Gastroesophageal sphincter (tissue), 4 donors: ENCODE data around the gene CELSR1. TPM values are rescaled to one million over a fixed set of nuclear protein-coding genes. Genes with fewer than 3 reads are reported as not detected.

Source experiments
- ATAC-seq: fragments of 150-250 bp; one replicate; pipeline ENCODE4 v1.9.1; 2016; ENCODE audit warnings: mild to moderate bottlenecking, moderate library complexity
- H3K27ac ChIP-seq, 4 donors: fragments of 200-600 bp; sonication (generic) in 3 of 4; 1 replicate in 3 of 4; 2 replicates in 1 of 4; pipeline ENCODE4 v1.5.1; 2016 to 2019
- H3K27me3 ChIP-seq: fragments of 200-600 bp; sonication (generic); one replicate; pipeline ENCODE4 v1.5.1; 2019
- H3K36me3 ChIP-seq, 2 donors: fragments of 200-600 bp; sonication (generic); one replicate each; pipeline ENCODE4 v1.5.1; 2019; ENCODE audit warnings: control low read depth in 1 of 2
- H3K4me1 ChIP-seq, 3 donors: fragments of 200-600 bp; sonication (generic); 1 replicate in 2 of 3; 2 replicates in 1 of 3; pipeline ENCODE4 v1.5.1; 2016 to 2019; ENCODE audit warnings: control low read depth in 2 of 3
- H3K4me3 ChIP-seq, 2 donors: fragments of 200-600 bp; sonication (generic); one replicate each; pipeline ENCODE4 v1.5.1; 2019; ENCODE audit warnings: mild to moderate bottlenecking in 1 of 2, moderate library complexity in 1 of 2
- H3K9me3 ChIP-seq, 3 donors: fragments of 200-600 bp; sonication (generic); one replicate each; pipeline ENCODE4 v1.5.1; 2017 to 2019; ENCODE audit warnings: control low read depth in 2 of 3
- EP300 ChIP-seq: sonication (generic); formaldehyde crosslinking; IDR thresholded peaks from one replicate; pipeline ENCODE4 v1.6.1; 2017; ENCODE audit warnings: antibody characterized with exemption, mild to moderate bottlenecking
- POLR2A ChIP-seq, 2 donors: fragments of 450-650 bp; IDR thresholded peaks; one replicate each; pipeline ENCODE4 v1.6.1; 2017; ENCODE audit warnings: antibody characterized with exemption in 2 of 2, mild to moderate bottlenecking in 2 of 2, moderate library complexity in 1 of 2
- POLR2AphosphoS5 ChIP-seq: sonication (generic); formaldehyde crosslinking; IDR thresholded peaks from one replicate; pipeline ENCODE4 v1.6.1; 2017; ENCODE audit warnings: antibody characterized with exemption
- WGBS, 2 donors: methylation state at CpG; one replicate each; pipeline ENCODE4 v1.1.5; 2018; ENCODE audit warnings: low coverage in 1 of 2; 5-methylcytosine and 5-hydroxymethylcytosine counted together
- total RNA-seq, 4 donors: library from RNA; depleted of rRNA; stranded (reverse); fragments of >200 nt; gene quantifications; one replicate each; pipeline ENCODE4 v1.1.0, GENCODE V29; 2016
- TF ChIP-seq, protein P1 (sequence below), 4 experiments: fragments of 200-600 bp in 2 of 4; fragments of 450-650 bp in 2 of 4; sonication (generic) in 1 of 4; IDR thresholded peaks; one replicate each; pipeline ENCODE4 v1.5.1; 2017 to 2019; ENCODE audit warnings: antibody characterized with exemption in 4 of 4, mild to moderate bottlenecking in 2 of 4, moderate library complexity in 2 of 4

CELSR1 gene
- total RNA-seq, 4 donors from 2014 or later = 1.7 to 4.8 (median 4.3) TPM

DNA sequence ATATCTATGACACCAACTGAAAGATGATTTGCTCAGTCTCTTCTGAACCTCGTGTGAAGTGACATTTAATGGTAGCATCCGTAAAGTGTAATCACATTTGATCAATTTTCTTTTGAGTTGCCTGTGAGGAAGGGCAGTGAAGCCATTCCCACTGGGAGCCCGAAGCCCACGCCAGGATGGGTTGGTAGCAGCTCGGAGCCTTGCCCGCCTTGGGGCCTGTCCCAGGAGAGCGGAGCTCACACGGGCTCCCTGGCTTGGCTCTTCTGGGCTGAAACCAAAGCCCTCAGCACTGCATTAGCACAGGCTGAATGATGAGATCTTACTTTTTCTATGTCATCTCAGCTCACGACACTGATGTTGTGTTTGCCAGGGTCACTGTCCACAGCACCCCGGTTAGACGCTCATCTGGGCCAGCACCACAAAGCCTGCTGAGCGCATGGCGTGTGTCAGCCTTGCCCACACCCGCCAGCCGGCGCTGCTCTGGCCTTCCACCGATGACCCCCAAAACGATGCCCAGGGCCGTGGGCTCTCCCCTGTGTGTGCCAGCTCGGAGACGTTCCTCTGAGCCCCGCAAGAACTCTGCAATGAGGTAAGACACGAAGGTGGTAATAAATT, 211.2 kb downstream of the CELSR1 start:
- WGBS, 2 donors = 90 to 95% methylated on average over 4 to 7 of the region's 23 CpGs
- no peak for TF ChIP-seq POLR2AphosphoS5
- no peak for TF ChIP-seq EP300
- TF ChIP-seq POLR2A (IDR thresholded peaks at IDR 0.05) = no peak
- TF ChIP-seq, protein P1, sequence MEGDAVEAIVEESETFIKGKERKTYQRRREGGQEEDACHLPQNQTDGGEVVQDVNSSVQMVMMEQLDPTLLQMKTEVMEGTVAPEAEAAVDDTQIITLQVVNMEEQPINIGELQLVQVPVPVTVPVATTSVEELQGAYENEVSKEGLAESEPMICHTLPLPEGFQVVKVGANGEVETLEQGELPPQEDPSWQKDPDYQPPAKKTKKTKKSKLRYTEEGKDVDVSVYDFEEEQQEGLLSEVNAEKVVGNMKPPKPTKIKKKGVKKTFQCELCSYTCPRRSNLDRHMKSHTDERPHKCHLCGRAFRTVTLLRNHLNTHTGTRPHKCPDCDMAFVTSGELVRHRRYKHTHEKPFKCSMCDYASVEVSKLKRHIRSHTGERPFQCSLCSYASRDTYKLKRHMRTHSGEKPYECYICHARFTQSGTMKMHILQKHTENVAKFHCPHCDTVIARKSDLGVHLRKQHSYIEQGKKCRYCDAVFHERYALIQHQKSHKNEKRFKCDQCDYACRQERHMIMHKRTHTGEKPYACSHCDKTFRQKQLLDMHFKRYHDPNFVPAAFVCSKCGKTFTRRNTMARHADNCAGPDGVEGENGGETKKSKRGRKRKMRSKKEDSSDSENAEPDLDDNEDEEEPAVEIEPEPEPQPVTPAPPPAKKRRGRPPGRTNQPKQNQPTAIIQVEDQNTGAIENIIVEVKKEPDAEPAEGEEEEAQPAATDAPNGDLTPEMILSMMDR (IDR thresholded peaks at IDR 0.05) = no peak
- no peaks in the 10 kb centered on the region for H3K4me1 ChIP-seq
- H3K27ac ChIP-seq = no peak overlapping the region
- H3K4me3 ChIP-seq = no peak overlapping the region
- no peaks in the 10 kb centered on the region for H3K9me3 ChIP-seq
- ATAC-seq = no peak
- H3K27me3 ChIP-seq = no peaks in the 10 kb centered on the region
- H3K36me3 ChIP-seq = no peaks in the 10 kb centered on the region

DNA sequence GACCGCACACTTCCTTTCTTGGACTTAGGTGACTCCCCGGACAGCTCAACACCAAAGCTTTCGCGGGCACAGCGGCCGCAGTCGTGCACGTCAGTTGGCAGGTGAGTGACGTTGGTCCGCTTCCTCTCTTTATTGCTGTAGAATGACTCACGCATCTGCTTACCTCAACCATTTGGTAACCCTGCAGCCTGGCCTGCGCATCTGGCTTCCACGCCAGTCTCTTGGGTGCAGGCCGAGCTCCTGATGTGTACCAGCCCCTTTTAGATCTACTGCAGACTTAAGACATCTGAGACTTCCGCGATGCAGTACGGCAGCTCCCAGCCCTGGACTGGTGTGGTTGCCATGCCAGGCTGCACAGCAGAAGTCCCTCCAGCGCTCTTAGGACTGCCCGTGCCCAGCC, 214.3 kb downstream of the CELSR1 start:
- H3K4me3 ChIP-seq = no peak overlapping the region
- H3K36me3 ChIP-seq = no peaks in the 10 kb centered on the region
- no peak overlapping the region for H3K27ac ChIP-seq
- H3K9me3 ChIP-seq = no peaks in the 10 kb centered on the region
- no peak for ATAC-seq
- H3K27me3 ChIP-seq = no peaks in the 10 kb centered on the region
- TF ChIP-seq EP300 (no peak), POLR2A (IDR thresholded peaks at IDR 0.05) (no peak), POLR2AphosphoS5 (no peak)
- TF ChIP-seq, protein P1 (IDR thresholded peaks at IDR 0.05) = no peak
- 90 to 97% methylated on average over 4 to 18 of the region's 19 CpGs for WGBS, 2 donors
- H3K4me1 ChIP-seq = no peaks in the 10 kb centered on the region

DNA sequence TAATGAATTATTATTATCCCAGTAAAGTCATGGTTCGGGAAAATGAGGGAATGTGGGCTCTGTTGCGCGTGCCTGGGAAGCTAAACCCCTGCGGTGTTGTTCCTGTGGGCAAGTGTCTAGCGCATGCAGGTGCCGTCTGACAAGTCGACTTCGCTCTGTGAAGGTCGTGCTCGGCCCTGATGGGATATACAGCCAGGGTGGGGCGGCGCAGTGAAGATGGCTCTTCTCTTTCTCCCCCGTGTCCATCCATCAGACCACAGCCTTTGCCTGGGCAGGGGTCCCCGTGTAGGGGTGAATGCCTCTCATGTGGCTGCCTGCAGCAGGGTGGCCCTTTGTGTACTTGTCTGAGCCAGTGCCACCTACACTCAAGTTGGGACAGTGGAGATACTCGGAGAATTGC, 214.7 kb downstream of the CELSR1 start:
- Histone ChIP-seq H3K27ac (no peak overlapping the region), H3K9me3 (no peaks in the 10 kb centered on the region), H3K4me3 (no peak overlapping the region), H3K36me3 (no peaks in the 10 kb centered on the region), H3K27me3 (no peaks in the 10 kb centered on the region), H3K4me1 (no peaks in the 10 kb centered on the region)
- no peak for TF ChIP-seq EP300
- TF ChIP-seq, protein P1 (IDR thresholded peaks at IDR 0.05) = no peak
- ATAC-seq = no peak
- WGBS, 2 donors = 93 to 96% methylated on average over 4 to 13 of the region's 15 CpGs

DNA sequence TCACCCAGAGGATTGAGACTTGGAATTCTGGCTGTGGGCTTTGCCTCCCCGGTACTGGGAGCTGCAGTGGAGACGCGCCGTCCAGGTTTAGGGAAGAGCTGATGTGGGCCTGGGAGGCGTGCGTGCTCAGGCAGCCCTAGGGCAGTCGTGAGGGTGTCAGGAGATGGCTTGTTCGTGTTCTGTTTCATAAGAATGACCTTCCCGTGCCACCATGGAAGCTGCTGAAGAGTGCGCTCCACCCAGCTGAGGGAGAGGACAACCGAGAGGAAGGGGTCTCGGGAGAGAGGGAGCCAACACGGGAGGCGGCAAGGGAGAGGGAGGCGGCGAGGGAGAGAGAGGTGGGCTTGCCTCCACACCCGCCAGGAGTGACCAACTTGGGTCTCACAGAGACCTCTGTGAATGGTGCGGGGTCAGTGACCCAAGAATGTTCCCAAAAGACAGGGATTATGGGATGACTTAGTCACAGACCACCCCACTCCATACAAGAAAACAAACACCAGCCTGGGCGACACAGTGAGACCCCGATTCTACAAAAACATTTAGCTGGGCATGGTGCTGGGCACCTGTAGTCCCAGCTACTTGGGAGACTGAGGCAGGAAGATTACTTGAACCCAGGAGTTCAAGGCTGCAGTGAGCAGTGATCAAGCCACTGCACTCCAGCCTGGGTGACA, 216.6 kb downstream of the CELSR1 start:
- H3K9me3 ChIP-seq = no peaks in the 10 kb centered on the region
- ATAC-seq = no peak
- H3K27me3 ChIP-seq = no peaks in the 10 kb centered on the region
- H3K4me3 ChIP-seq = no peak overlapping the region
- H3K4me1 ChIP-seq = no peaks in the 10 kb centered on the region
- no peak for TF ChIP-seq POLR2A (IDR thresholded peaks at IDR 0.05)
- no peak for TF ChIP-seq EP300
- TF ChIP-seq POLR2AphosphoS5 = no peak
- TF ChIP-seq, protein P1 (IDR thresholded peaks at IDR 0.05) = no peak
- no peak overlapping the region for H3K27ac ChIP-seq
- no peaks in the 10 kb centered on the region for H3K36me3 ChIP-seq
- 89% methylated on average over 12 of the region's 20 CpGs; no CpG with 5 or more reads in 1 of the 2 donors for WGBS, 2 donors

DNA sequence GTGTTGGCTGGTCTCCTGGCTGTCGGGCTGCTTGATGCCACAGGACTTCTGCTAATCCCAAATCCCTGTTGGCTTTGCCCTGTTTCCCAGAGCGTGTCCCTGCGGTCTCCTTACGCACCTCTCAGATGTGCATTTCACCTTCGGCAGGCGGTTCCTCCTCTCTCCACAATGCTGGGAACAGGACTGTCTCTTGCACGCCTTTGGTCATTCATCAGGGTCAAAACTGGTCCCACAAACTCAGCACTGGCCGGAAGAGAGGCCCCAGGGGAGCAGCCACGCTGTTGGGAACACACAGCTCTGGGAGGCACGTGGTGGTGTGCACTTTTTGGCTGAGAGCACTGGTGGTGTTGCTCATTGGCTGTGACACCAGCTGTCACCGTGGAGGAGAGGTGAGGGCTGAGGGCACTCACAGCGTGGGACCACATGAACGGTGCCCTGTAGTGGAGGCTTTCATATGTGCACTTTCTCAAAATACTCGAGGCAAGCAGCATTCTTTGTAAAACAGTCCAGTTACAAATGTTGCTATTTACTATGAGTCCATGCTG, 217.2 kb downstream of the CELSR1 start:
- no peak for ATAC-seq
- Histone ChIP-seq H3K36me3 (no peaks in the 10 kb centered on the region), H3K9me3 (no peaks in the 10 kb centered on the region), H3K27ac (no peak overlapping the region), H3K27me3 (no peaks in the 10 kb centered on the region), H3K4me3 (no peak overlapping the region), H3K4me1 (no peaks in the 10 kb centered on the region)
- 76 to 87% methylated on average over 3 of the region's 14 CpGs for WGBS, 2 donors
- TF ChIP-seq EP300 (no peak), POLR2A (IDR thresholded peaks at IDR 0.05) (no peak), POLR2AphosphoS5 (no peak)
- TF ChIP-seq, protein P1 (IDR thresholded peaks at IDR 0.05) = no peak
